SJCRH30 (cell line): ENCODE data around the gene TRIO. TPM values are rescaled to one million over a fixed set of nuclear protein-coding genes. Genes with fewer than 3 reads are reported as not detected.

ENCODE experiments used
- DNase-seq, 2 experiments: peaks; one replicate each; pipeline ENCODE4 v3.0.0-alpha.2; 2015 to 2020
- H3K27ac ChIP-seq: fragments of 250-450 bp; sonication (Bioruptor Pico); 2 replicates; pipeline ENCODE4 v1.5.1; 2020; ENCODE audit warnings: mild to moderate bottlenecking, moderate library complexity
- H3K27me3 ChIP-seq: fragments of 250-450 bp; sonication (Bioruptor Pico); 2 replicates; pipeline ENCODE4 v1.5.1; 2020; ENCODE audit warnings: mild to moderate bottlenecking, moderate library complexity
- H3K36me3 ChIP-seq: fragments of 250-450 bp; sonication (Bioruptor Pico); 2 replicates; pipeline ENCODE4 v1.5.1; 2020; ENCODE audit warnings: mild to moderate bottlenecking, moderate library complexity
- H3K4me1 ChIP-seq: fragments of 250-450 bp; sonication (Bioruptor Pico); 2 replicates; pipeline ENCODE4 v1.5.1; 2020; ENCODE audit warnings: mild to moderate bottlenecking, moderate library complexity
- H3K4me3 ChIP-seq: fragments of 250-450 bp; sonication (Bioruptor Pico); 2 replicates; pipeline ENCODE4 v1.5.1; 2020; ENCODE audit warnings: mild to moderate bottlenecking, moderate library complexity
- H3K9me3 ChIP-seq: fragments of 250-450 bp; sonication (Bioruptor Pico); replicated peaks from 2 replicates; pipeline ENCODE4 v1.5.1; 2020; ENCODE audit warnings: mild to moderate bottlenecking, moderate library complexity
- total RNA-seq: library from RNA; depleted of rRNA; stranded (reverse); fragments of >200 nt; shearing (Covaris generic); gene quantifications from 2 replicates; pipeline ENCODE4 v1.2.3, GENCODE V29; 2014

TRIO gene
- total RNA-seq, 1 experiment from 2014 or later, result 82.9 TPM

- Histone ChIP-seq H3K9me3 (no peaks in the 10 kb centered on the region), H3K27ac (no peak overlapping the region; the same call in 1 of the 2 replicates), H3K27me3 (no peaks in the 10 kb centered on the region), H3K36me3 (peaks cover 6% of the 10 kb centered on the region; the same call in 1 of the 2 replicates), H3K4me3 (peak overlapping the region; percentile 58), H3K4me1 (peaks cover 21% of the 10 kb centered on the region)
- no peak for DNase-seq
Observed at GRCh38 chr5:14442536-14442935, 299.4 kb downstream of the TRIO start.

DNA sequence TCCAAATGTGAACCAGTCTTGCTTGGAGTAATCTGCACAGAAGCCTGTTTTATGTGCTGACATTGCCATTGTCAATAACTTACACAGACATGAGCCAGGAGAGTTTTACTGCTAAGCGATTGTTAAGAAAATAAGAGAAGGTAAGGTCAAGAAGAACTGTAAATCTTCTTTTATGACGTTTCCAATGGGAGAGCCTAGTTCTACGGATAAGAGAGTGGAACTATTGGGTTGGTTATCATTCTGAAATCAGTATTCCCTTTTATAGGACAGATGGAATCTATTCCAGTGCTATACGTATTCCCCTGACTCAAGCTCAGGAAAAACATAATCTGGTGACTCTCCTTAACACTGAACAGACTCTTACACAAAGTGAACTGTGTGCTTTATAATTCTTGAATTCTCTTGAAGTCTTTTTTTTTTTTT, 300.5 kb downstream of the TRIO start:
- Histone ChIP-seq H3K4me1 (peaks cover 32% of the 10 kb centered on the region), H3K9me3 (no peaks in the 10 kb centered on the region), H3K27me3 (no peaks in the 10 kb centered on the region), H3K36me3 (0 out of 2 replicates have a peak, but pooled peaks cover 3% of the 10 kb centered on the region), H3K27ac (no peak overlapping the region), H3K4me3 (peak overlapping the region; percentile 58)
- DNase-seq, result no peak

GRCh38 chr5:14444161-14444560, 301.0 kb downstream of the TRIO start:
- no peak for DNase-seq
- H3K4me3 ChIP-seq, result no peak overlapping the region
- H3K27ac ChIP-seq, result no peak overlapping the region
- H3K27me3 ChIP-seq, result no peaks in the 10 kb centered on the region
- H3K4me1 ChIP-seq, result peaks cover 36% of the 10 kb centered on the region
- 0 out of 2 replicates have a peak, but pooled peaks cover 3% of the 10 kb centered on the region for H3K36me3 ChIP-seq
- no peaks in the 10 kb centered on the region for H3K9me3 ChIP-seq

DNA sequence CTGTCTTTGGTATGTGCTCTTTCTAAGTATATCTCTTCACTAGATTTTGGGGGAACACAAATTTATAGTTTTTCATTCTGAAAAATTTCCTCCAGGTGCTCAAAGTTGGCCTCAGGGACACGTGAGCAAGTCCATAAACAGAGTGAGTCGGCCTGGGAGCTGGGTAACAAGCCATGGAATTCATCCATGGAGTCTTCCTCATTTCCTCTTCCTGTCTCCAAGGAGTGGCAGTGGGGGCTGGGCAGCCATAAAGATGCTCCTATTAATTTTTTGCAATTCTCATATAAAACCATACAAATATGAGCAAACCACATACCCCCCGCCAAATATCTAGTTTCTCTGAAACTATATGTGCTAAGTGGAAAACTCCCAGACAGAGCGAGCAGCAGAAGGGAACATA, 301.9 kb downstream of the TRIO start:
- H3K4me1 ChIP-seq, result peaks cover 42% of the 10 kb centered on the region

GRCh38 chr5:14445576-14446290, 302.6 kb downstream of the TRIO start:
- Histone ChIP-seq H3K4me3 (no peak overlapping the region), H3K4me1 (peaks cover 47% of the 10 kb centered on the region), H3K36me3 (peaks cover 10% of the 10 kb centered on the region), H3K9me3 (no peaks in the 10 kb centered on the region), H3K27ac (peak overlapping the region; percentile 41), H3K27me3 (no peaks in the 10 kb centered on the region)
- peak in 1 of 2 experiments; percentile 30 for DNase-seq

More for the DNA sequence above, 301.9 kb downstream of the TRIO start:
- Histone ChIP-seq H3K27ac (no peak overlapping the region; the same call in 1 of the 2 replicates), H3K36me3 (0 out of 2 replicates have a peak, but pooled peaks cover 8% of the 10 kb centered on the region), H3K9me3 (no peaks in the 10 kb centered on the region), H3K4me3 (no peak overlapping the region), H3K27me3 (no peaks in the 10 kb centered on the region)
- DNase-seq, result no peak

DNA sequence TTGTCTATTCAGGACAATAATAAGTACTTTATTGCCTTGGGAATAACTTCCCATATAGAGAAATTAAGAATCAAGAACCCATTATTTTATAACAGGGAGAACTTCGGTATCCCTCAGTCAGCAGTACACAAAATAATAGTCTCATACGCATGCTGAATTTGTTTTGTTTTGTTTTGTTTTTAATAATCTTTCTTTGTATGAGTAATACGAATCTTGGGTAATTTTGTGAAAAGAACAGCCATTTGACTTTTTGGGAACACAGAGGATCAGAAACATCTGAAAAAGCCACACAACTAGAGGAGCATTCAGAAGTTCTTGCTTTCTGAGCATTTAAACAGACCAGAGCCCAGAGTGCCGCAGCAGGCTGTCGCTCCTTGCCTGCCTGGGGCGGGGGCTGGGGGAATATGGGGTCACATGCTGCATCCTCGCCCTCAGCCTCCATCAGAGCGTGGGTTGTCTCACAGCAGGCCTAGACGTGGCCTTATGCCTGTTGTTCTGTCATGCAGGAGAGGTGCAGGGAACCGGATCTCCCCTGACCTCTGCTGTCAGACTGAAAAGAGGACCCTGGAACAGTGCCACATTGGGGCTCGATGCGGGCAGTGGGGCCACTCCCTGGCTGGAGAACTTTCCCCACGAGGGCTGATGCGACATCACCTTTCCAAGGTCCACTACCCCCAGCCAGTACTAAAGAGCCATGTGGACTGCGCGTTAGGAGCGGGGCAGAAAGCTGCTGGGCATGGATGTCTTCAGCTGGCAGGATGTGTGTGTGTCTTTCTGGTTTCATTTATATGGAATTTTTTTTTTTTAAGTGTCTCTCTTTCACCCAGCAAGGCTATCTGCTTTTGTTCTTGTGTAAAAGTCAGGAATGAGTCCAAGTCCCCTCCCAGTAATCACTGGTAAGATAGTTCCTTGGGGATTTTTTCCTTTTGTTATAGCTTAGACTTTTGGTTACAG, 305.1 kb downstream of the TRIO start:
- Histone ChIP-seq H3K9me3 (no peaks in the 10 kb centered on the region), H3K27ac (peak overlapping the region; percentile 58), H3K4me1 (peaks cover 72% of the 10 kb centered on the region), H3K4me3 (no peak overlapping the region), H3K36me3 (peaks cover 13% of the 10 kb centered on the region), H3K27me3 (no peaks in the 10 kb centered on the region)
- DNase-seq, result peak in 1 of 2 experiments; percentile 18

DNA sequence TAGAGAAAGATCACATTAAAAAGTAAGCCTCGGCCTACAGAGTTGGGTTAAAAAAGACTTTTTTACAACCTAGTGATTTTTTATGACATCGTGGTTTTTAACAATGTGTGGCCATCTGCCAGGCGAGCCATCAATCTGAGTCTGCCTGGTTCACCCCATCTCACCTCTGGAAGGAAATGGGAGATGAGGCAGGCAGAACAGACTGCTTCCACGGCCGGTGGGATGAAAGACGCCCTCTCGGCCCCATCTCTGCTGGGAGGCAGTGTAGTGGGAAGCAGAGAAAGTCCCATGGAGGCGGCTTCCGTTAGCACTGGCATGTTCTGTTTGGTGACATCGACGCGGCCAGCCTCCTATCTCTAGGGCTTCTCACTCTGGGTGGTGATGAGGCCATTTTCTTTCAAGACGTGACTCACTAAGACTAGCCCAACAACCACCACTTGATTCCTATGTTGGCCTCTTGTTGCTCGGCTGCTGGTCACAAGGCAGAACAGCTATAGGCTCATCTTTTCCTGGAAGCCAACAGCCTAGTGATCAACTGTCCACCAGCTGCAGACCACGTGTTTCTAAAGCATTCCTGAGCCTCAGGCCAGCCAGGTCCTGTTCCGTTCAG, 306.0 kb downstream of the TRIO start:
- peaks cover 74% of the 10 kb centered on the region for H3K4me1 ChIP-seq
- H3K9me3 ChIP-seq, result no peaks in the 10 kb centered on the region
- no peaks in the 10 kb centered on the region for H3K27me3 ChIP-seq
- peak in 1 of 2 experiments; percentile 37 for DNase-seq
- H3K36me3 ChIP-seq, result peaks cover 15% of the 10 kb centered on the region
- H3K27ac ChIP-seq, result peak overlapping the region; percentile 58
- H3K4me3 ChIP-seq, result no peak overlapping the region

DNA sequence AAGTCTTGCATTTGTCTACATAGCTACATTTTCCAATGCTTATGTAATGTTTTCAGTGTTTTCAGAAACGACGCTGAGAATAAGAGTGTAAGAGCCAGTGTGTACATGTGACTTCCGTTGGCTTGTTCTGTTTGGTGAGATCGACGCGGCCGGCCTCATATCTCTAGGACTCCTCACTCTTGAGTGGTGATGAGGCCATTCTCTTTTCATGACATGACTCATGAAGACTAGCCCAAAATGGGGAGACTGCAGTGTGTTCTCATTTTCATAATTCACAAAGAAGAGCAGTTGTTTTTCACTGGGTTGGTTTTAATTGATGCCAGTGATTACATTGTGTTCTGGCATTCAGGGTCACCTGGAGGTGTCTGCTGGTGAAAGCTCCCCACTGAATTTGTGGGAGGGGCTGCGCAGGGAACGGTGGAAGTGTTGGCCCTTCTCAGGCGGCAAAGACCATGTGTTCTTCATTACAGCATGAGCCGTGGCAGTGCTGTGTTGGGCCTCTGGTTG, 306.9 kb downstream of the TRIO start:
- DNase-seq, result no peak
- H3K27ac ChIP-seq, result no peak overlapping the region
- H3K36me3 ChIP-seq, result peaks cover 19% of the 10 kb centered on the region
- H3K4me3 ChIP-seq, result no peak overlapping the region
- H3K27me3 ChIP-seq, result no peaks in the 10 kb centered on the region
- no peaks in the 10 kb centered on the region for H3K9me3 ChIP-seq
- H3K4me1 ChIP-seq, result peaks cover 70% of the 10 kb centered on the region

DNA sequence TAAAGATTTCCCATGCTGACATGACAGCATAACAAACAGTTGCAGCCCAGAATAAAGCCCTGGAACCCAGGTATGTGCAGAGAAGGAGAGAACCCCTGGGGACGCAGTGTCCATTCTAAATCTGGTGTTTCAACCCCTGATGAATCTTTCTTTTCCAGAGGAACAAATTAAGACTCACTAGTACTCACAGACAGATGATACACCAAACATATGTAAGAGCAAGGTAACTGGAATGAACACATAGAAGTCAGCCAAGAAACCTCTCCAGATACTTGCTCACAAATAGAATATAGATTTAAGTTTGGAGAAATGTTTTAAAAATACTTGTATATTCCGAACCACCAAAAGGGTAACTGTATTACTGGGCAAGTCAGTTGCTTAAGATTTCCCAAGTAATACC, 307.6 kb downstream of the TRIO start:
- no peak overlapping the region for H3K4me3 ChIP-seq

DNA sequence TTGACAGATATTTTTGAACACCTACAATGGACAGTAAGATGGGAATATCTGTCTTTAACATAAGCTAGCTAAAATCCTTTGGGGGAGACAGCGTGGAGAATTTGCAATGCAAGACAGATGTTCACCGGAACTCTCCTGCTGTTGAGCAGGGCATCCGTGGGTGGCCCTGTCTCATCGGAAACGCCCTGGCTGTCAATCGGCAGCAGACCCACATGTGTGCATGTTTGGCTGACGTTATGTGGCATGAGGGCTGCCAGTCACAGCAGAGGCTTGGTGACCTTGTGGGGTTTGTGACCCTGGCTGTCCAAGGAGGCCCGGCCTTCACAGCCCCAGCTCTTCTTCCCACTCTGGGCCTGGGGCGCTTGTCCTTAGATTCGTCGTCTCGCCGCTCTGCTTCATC, 308.7 kb downstream of the TRIO start:
- DNase-seq, result peak; percentile 76 to 78

More for the DNA sequence above, 307.6 kb downstream of the TRIO start:
- Histone ChIP-seq H3K27ac (peak overlapping the region; percentile 89), H3K9me3 (no peaks in the 10 kb centered on the region), H3K27me3 (no peaks in the 10 kb centered on the region), H3K36me3 (peaks cover 24% of the 10 kb centered on the region), H3K4me1 (peaks cover 63% of the 10 kb centered on the region)
- DNase-seq, result no peak

DNA sequence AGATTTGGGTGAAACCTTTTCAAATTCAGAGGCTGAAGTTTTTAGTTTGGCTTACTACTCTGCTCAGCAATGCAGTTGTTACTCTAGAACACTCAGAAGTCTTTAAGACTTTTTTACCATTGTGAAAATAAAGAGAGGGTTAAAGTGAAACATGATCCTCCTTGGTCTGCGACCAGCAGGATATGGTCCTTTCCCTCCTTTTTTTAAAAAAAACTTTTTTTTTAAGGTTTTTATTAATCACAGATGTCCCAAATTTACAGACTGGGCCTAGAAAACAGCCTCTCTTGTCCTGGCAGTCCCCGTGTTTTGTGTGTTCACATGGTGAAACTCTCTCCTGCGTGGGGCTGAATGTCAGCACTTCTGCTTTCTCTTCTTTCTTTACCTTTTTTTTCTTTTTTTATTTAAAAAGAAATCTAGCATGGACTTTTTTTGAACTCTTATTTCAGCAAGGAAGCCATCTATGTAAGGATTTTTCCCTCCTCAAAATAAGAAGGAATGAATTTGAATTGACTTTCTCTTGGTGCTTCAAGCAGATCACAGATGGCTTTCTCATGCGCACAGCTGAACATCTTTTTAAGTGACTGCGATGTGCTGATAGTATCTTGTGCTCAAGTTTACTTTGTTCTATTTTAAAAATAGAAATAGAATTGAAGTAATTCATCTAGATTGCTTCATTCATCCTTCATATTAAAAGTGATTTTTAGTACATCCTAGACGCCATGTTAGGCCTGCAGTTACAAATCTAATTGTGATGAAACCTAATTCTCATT, 309.7 kb downstream of the TRIO start:
- Histone ChIP-seq H3K36me3 (peaks cover 24% of the 10 kb centered on the region), H3K4me1 (peaks cover 56% of the 10 kb centered on the region), H3K9me3 (no peaks in the 10 kb centered on the region), H3K27me3 (no peaks in the 10 kb centered on the region), H3K27ac (peak overlapping the region; percentile 89), H3K4me3 (no peak overlapping the region)
- peak in 1 of 2 experiments; percentile 36 for DNase-seq

More for the DNA sequence above, 308.7 kb downstream of the TRIO start:
- peak overlapping the region; percentile 89 for H3K27ac ChIP-seq
- H3K36me3 ChIP-seq, result peaks cover 24% of the 10 kb centered on the region
- H3K4me1 ChIP-seq, result peaks cover 59% of the 10 kb centered on the region
- H3K4me3 ChIP-seq, result no peak overlapping the region
- no peaks in the 10 kb centered on the region for H3K9me3 ChIP-seq
- no peaks in the 10 kb centered on the region for H3K27me3 ChIP-seq

DNA sequence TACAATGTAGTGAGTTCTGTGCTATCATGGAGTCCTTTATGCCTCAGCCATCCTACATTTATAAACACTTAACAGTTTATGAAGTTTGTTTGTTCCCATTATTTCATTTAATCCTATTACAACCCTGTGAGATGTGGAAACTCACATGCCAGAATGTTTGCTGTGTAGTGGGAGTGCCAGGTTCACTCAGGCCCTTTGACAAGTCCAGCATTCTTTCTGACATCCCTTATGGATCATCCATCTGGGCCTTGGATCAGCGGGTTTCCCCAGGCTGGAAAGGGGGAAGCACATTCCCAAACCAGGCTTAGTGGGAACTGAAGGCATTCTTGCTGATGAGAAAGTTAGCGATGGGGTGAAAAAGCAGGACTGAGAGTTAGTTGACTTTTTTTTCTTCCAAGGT, 310.3 kb downstream of the TRIO start:
- DNase-seq, result no peak
- no peaks in the 10 kb centered on the region for H3K27me3 ChIP-seq
- peak overlapping the region; percentile 89; the same call in 1 of the 2 replicates for H3K27ac ChIP-seq
- peaks cover 24% of the 10 kb centered on the region for H3K36me3 ChIP-seq
- no peaks in the 10 kb centered on the region for H3K9me3 ChIP-seq
- peaks cover 50% of the 10 kb centered on the region for H3K4me1 ChIP-seq
- H3K4me3 ChIP-seq, result no peak overlapping the region

DNA sequence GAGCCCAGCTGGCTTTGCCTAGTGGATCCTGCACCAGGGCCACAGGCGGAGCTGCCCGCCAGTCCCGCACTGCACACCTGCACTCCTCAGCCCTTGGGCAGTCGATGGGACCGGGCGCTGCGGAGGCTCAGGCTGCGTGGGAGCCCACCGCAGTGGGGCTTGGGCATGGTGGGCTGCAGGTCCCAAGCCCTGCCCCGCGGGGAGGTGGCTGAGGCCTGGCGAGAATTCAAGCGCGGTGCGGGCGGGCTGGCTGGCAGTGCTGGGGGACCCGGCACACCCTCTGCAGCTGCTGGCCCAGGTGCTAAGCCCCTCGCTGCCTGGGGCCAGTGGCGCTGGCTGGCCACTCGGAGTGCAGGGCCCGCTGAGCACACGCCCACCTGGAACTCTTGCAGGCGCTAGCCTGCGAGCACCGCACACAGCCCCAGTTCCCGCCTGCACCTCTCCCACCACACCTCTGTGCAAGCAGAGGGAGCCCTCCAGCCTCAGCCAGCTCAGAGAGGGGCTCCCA, 312.7 kb downstream of the TRIO start:
- H3K27ac ChIP-seq, result no peak overlapping the region
- no peaks in the 10 kb centered on the region for H3K27me3 ChIP-seq
- H3K4me1 ChIP-seq, result peaks cover 27% of the 10 kb centered on the region
- no peak overlapping the region for H3K4me3 ChIP-seq
- no peaks in the 10 kb centered on the region for H3K9me3 ChIP-seq
- no peak for DNase-seq
- H3K36me3 ChIP-seq, result peaks cover 15% of the 10 kb centered on the region
